Mesenchymal stem cell (in vitro differentiated cells and primary cell): Measurements from ENCODE around the gene CYP2A7.

Experiments
- DNase-seq: peaks from one replicate; pipeline ENCODE4 v3.0.0-alpha.2; 2013
- H2AFZ ChIP-seq: one replicate; pipeline ENCODE4 v1.6.1; 2013; ENCODE audit warnings: low read depth, mild to moderate bottlenecking, control low read depth, inconsistent platforms, low read length, moderate library complexity
- H2AK5ac ChIP-seq: 2 replicates; pipeline ENCODE4 v1.6.1; 2013; ENCODE audit warnings: low read length, moderate library complexity, mild to moderate bottlenecking, inconsistent platforms; ENCODE audit not compliant: severe bottlenecking
- H2BK120ac ChIP-seq: one replicate; pipeline ENCODE4 v1.6.1; 2013; ENCODE audit warnings: low read depth, mild to moderate bottlenecking, inconsistent platforms, low read length, moderate library complexity
- H2BK12ac ChIP-seq, 2 experiments: one replicate each; pipeline ENCODE4 v1.6.1; 2013; ENCODE audit warnings: inconsistent platforms in 2 of 2, low read length in 2 of 2, mild to moderate bottlenecking in 2 of 2, moderate library complexity in 2 of 2, control low read depth in 1 of 2
- H2BK15ac ChIP-seq: one replicate; pipeline ENCODE4 v1.6.1; 2013; ENCODE audit warnings: mild to moderate bottlenecking, low read depth, inconsistent platforms; ENCODE audit not compliant: poor library complexity, severe bottlenecking
- H2BK5ac ChIP-seq: 2 replicates; pipeline ENCODE4 v1.6.1; 2013; ENCODE audit warnings: low read depth, mild to moderate bottlenecking, low read length, control low read depth, inconsistent platforms; ENCODE audit not compliant: poor library complexity, severe bottlenecking
- H3K14ac ChIP-seq, 2 experiments: one replicate each; pipeline ENCODE4 v1.6.1; 2013; ENCODE audit warnings: inconsistent platforms in 2 of 2, low read length in 2 of 2, control low read depth in 1 of 2, mild to moderate bottlenecking in 1 of 2, moderate library complexity in 1 of 2
- H3K18ac ChIP-seq, 2 experiments: one replicate each; pipeline ENCODE4 v1.6.1; 2013; ENCODE audit warnings: inconsistent platforms in 2 of 2, low read length in 2 of 2, control low read depth in 1 of 2, low read depth in 1 of 2, mild to moderate bottlenecking in 1 of 2
- H3K23ac ChIP-seq, 2 experiments: one replicate each; pipeline ENCODE4 v1.6.1; 2013; ENCODE audit warnings: inconsistent platforms in 2 of 2, low read length in 2 of 2, mild to moderate bottlenecking in 2 of 2, moderate library complexity in 2 of 2, control low read depth in 1 of 2
- H3K27ac ChIP-seq: 2 replicates; pipeline ENCODE4 v1.5.1; 2013; ENCODE audit warnings: mild to moderate bottlenecking, moderate library complexity, low read length, control low read depth, inconsistent platforms; ENCODE audit not compliant: poor library complexity, severe bottlenecking
- H3K27me3 ChIP-seq, 2 experiments: 2 replicates each; pipeline versions ENCODE4 v1.6.1 to v1.7.0; 2013; ENCODE audit warnings: low read length in 2 of 2, mild to moderate bottlenecking in 2 of 2, moderate library complexity in 2 of 2, control low read depth in 1 of 2, inconsistent platforms in 1 of 2; ENCODE audit not compliant: control insufficient read depth in 1 of 2, insufficient read depth in 1 of 2
- H3K36me3 ChIP-seq, 2 experiments: 2 replicates each; pipeline versions ENCODE4 v1.6.1 to v1.7.0; 2013; ENCODE audit warnings: low read length in 2 of 2, control low read depth in 1 of 2, inconsistent platforms in 1 of 2, low read depth in 1 of 2, mild to moderate bottlenecking in 1 of 2; ENCODE audit not compliant: insufficient read depth in 2 of 2, control insufficient read depth in 1 of 2
- H3K4ac ChIP-seq, 2 experiments: one replicate each; pipeline ENCODE4 v1.6.1; 2013; ENCODE audit warnings: inconsistent platforms in 2 of 2, low read length in 2 of 2, mild to moderate bottlenecking in 2 of 2, moderate library complexity in 2 of 2, control low read depth in 1 of 2, low read depth in 1 of 2
- H3K4me1 ChIP-seq: 2 replicates; pipeline ENCODE4 v1.6.1; 2013; ENCODE audit warnings: low read depth, low read length, control low read depth; ENCODE audit not compliant: control insufficient read depth, insufficient read depth
- H3K4me2 ChIP-seq: 2 replicates; pipeline ENCODE4 v1.6.1; 2013; ENCODE audit warnings: low read length, mild to moderate bottlenecking, inconsistent platforms; ENCODE audit not compliant: poor library complexity, severe bottlenecking
- H3K4me3 ChIP-seq, 2 experiments: 2 replicates each; pipeline versions ENCODE4 v1.5.1 to v1.7.0; 2013; ENCODE audit warnings: low read length in 2 of 2, mild to moderate bottlenecking in 2 of 2, control low read depth in 1 of 2, low read depth in 1 of 2; ENCODE audit not compliant: insufficient read depth in 1 of 2
- H3K79me1 ChIP-seq: replicated peaks from 2 replicates; pipeline ENCODE4 v1.6.1; 2013; ENCODE audit warnings: mild to moderate bottlenecking, control low read depth, low read length, inconsistent platforms; ENCODE audit not compliant: poor library complexity, severe bottlenecking
- H3K9ac ChIP-seq: 2 replicates; pipeline ENCODE4 v1.7.0; 2013; ENCODE audit warnings: mild to moderate bottlenecking, low read length, moderate library complexity
- H3K9me3 ChIP-seq: 2 replicates; pipeline ENCODE4 v1.7.0; 2013; ENCODE audit warnings: mild to moderate bottlenecking, low read length; ENCODE audit not compliant: control insufficient read depth
- H4K8ac ChIP-seq: one replicate; pipeline ENCODE4 v1.6.1; 2013; ENCODE audit warnings: inconsistent platforms, mild to moderate bottlenecking, low read length, moderate library complexity
- H4K91ac ChIP-seq: one replicate; pipeline ENCODE4 v1.6.1; 2013; ENCODE audit warnings: mild to moderate bottlenecking, low read length, inconsistent platforms
- WGBS: methylation state at CpG from one replicate; pipeline ENCODE4 v1.1.7; 2013; ENCODE audit warnings: mixed read lengths; 5-methylcytosine and 5-hydroxymethylcytosine counted together

The CYP2A7 gene

DNA sequence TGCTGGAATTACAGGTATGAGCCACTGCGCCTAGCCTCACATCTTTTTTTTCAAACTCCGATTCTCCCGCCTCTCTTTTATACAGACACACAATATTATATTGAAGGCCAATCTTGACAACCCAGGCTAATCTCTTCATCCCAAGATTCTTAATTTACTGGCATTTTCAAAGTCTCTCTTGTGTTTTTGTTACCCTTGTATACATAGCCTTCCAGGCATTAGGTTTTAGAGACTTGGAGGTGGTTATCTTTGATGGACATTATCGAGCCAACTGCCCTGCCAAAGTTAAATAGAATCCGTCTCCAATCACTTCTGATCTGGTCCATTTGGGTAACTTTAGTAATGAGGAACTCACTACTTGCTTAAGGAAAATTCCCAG lies 14.4 kb upstream of the CYP2A7 start:
- Histone ChIP-seq H3K4me1 (no peaks in the 10 kb centered on the region), H3K9me3 (no peaks in the 10 kb centered on the region), H3K27ac (no peak overlapping the region), H2BK15ac (no peak overlapping the region), H3K36me3 (no peaks in the 10 kb centered on the region), H2BK12ac (no peak overlapping the region), H3K4me2 (no peak overlapping the region), H3K14ac (no peak overlapping the region), H2AFZ (no peak overlapping the region), H3K23ac (no peak overlapping the region), H3K4ac (no peak overlapping the region), H4K8ac (no peak overlapping the region), H3K9ac (no peak overlapping the region), H4K91ac (no peak overlapping the region), H3K79me1 (no peaks in the 10 kb centered on the region), H2AK5ac (no peak overlapping the region), H2BK120ac (no peak overlapping the region), H2BK5ac (no peak overlapping the region), H3K18ac (no peak overlapping the region), H3K4me3 (no peak overlapping the region), H3K27me3 (peaks cover 0 to 4% of the 10 kb centered on the region in 2 experiments)
- WGBS = 92% methylated on average over 5 of the region's 5 CpGs
- DNase-seq = no peak

DNA sequence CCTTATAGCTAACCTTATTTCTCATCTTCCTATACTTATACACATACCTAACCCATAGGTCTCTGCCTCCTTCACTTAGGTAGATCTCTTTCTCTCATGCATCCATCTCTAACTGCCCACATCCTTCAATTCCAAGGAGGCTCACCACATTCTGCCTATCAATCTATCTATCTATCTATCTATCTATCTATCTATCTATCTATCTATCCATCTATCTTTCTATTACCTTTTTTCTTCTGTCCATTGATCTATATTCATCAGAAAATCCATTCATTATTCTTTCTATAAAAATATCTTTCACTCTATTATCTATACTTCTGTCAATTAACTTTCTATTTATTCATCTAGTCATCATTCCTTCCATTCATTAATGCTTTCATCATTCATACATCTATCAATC lies 11.1 kb upstream of the CYP2A7 start:
- no peaks in the 10 kb centered on the region for H3K79me1 ChIP-seq
- H2BK12ac ChIP-seq = no peak overlapping the region
- H3K9me3 ChIP-seq = no peaks in the 10 kb centered on the region
- no peak overlapping the region for H3K23ac ChIP-seq
- H2BK120ac ChIP-seq = no peak overlapping the region
- no peak overlapping the region for H2BK15ac ChIP-seq
- H4K91ac ChIP-seq = no peak overlapping the region
- peaks cover 0 to 4% of the 10 kb centered on the region in 2 experiments for H3K27me3 ChIP-seq
- no peak overlapping the region for H3K27ac ChIP-seq
- H3K4me1 ChIP-seq = no peaks in the 10 kb centered on the region
- no peak overlapping the region for H3K4me3 ChIP-seq
- H3K4ac ChIP-seq = no peak overlapping the region
- H4K8ac ChIP-seq = no peak overlapping the region
- no peak overlapping the region for H3K14ac ChIP-seq
- no peak overlapping the region for H3K4me2 ChIP-seq
- H2AK5ac ChIP-seq = no peak overlapping the region
- no peaks in the 10 kb centered on the region for H3K36me3 ChIP-seq
- no peak for DNase-seq
- no peak overlapping the region for H3K9ac ChIP-seq
- H2AFZ ChIP-seq = no peak overlapping the region
- H2BK5ac ChIP-seq = no peak overlapping the region
- H3K18ac ChIP-seq = no peak overlapping the region

DNA sequence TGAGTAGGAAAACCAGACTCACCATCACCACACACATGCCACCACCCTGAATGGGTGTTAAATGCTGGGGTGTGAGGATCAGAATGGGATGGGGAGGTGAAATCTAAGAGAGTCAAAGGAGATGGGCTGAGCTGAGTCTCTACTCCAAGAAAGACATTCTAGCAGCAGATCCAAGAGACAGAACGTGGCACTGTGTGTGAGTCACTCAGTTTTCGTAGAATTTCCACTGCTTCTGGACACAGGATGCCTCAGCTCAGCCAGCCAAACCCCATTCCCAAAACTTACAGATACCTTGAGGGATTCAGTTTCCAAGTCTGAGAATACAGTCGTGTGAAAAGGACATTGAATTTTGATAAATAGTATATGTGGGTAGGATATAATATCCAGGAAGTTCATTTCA lies 7.3 kb upstream of the CYP2A7 start:
- 54% methylated on average over 3 of the region's 3 CpGs for WGBS
- Histone ChIP-seq H3K36me3 (no peaks in the 10 kb centered on the region), H3K9me3 (no peaks in the 10 kb centered on the region), H3K79me1 (no peaks in the 10 kb centered on the region), H4K8ac (no peak overlapping the region), H3K9ac (no peak overlapping the region), H2BK5ac (no peak overlapping the region), H3K4me2 (no peak overlapping the region), H2AFZ (no peak overlapping the region), H2AK5ac (no peak overlapping the region), H2BK15ac (no peak overlapping the region), H3K23ac (no peak overlapping the region), H3K14ac (no peak overlapping the region), H3K27ac (no peak overlapping the region), H3K4me3 (no peak overlapping the region), H3K4me1 (no peaks in the 10 kb centered on the region), H3K4ac (no peak overlapping the region), H3K27me3 (peaks cover 0 to 4% of the 10 kb centered on the region in 2 experiments), H2BK12ac (no peak overlapping the region), H2BK120ac (no peak overlapping the region), H3K18ac (no peak overlapping the region), H4K91ac (no peak overlapping the region)
- no peak for DNase-seq

DNA sequence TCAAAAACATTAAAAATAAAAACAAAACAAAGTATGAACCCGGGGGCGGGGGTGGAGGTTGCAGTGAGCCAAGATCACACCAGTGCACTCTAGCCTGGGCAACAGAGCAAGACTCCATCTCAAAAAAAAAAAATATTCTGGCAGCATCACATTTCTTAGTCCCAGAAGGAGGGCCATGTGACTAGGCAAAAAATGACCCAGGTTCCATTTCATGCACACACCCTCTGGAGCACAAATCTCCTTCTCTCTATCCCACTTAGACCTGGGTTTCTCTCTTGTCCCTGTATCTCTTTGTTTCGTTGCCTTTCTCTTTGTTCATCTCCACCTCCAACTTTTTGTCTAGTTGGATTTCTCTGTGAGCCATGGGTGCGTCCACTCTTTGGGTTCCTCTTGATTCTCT lies 6.2 kb upstream of the CYP2A7 start:
- no peaks in the 10 kb centered on the region for H3K36me3 ChIP-seq
- H4K91ac ChIP-seq = no peak overlapping the region
- H3K9ac ChIP-seq = no peak overlapping the region
- no peaks in the 10 kb centered on the region for H3K4me1 ChIP-seq
- no peaks in the 10 kb centered on the region for H3K79me1 ChIP-seq
- no peak overlapping the region for H2AFZ ChIP-seq
- H2BK120ac ChIP-seq = no peak overlapping the region
- no peak overlapping the region for H3K4me2 ChIP-seq
- no peak for DNase-seq
- no peak overlapping the region for H3K4me3 ChIP-seq
- H3K9me3 ChIP-seq = no peaks in the 10 kb centered on the region
- 73% methylated on average over 4 of the region's 4 CpGs for WGBS
- no peak overlapping the region for H2BK12ac ChIP-seq
- no peak overlapping the region for H2BK15ac ChIP-seq
- H3K27me3 ChIP-seq = no peaks in the 10 kb centered on the region
- H2BK5ac ChIP-seq = no peak overlapping the region
- H3K4ac ChIP-seq = no peak overlapping the region
- H3K23ac ChIP-seq = no peak overlapping the region
- no peak overlapping the region for H3K18ac ChIP-seq
- H3K14ac ChIP-seq = no peak overlapping the region
- no peak overlapping the region for H3K27ac ChIP-seq
- H2AK5ac ChIP-seq = no peak overlapping the region
- no peak overlapping the region for H4K8ac ChIP-seq
